ENCODE measurements around the gene ALDH2.
"Not testable (repeated sequence)": the region's sequence is repeated elsewhere in the genome, so short reads cannot be mapped to it uniquely, and the experiment has no call there.

Gene ALDH2

GRCh38 chr12:111792155-111792855, 25.6 kb downstream of the ALDH2 start:
- no peak for DNase-seq

- no peak for DNase-seq
Measured at GRCh38 chr12:111792856-111793235, 26.1 kb downstream of the ALDH2 start.

GRCh38 chr12:111798182-111798581, 31.4 kb downstream of the ALDH2 start:
- no peak for DNase-seq

DNA sequence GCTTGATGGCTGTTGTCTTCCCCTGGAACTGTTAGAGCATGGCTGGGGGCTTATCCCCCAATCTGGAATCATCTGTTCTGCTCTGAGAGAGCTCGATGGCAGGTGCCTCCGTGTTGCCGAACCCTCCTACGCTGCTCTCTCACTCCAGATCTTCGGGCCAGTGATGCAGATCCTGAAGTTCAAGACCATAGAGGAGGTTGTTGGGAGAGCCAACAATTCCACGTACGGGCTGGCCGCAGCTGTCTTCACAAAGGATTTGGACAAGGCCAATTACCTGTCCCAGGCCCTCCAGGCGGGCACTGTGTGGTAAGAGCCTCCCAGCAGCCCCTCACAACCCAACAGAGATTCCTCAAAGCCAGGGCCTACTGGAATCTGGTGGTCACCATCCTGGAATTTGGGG, 33.0 kb downstream of the ALDH2 start:
- DNase-seq = no peak

- no peak for DNase-seq
Measured at GRCh38 chr12:111803038-111803626, 36.4 kb downstream of the ALDH2 start.

GRCh38 chr12:111803851-111804250, 37.1 kb downstream of the ALDH2 start:
- DNase-seq = no peak

DNA sequence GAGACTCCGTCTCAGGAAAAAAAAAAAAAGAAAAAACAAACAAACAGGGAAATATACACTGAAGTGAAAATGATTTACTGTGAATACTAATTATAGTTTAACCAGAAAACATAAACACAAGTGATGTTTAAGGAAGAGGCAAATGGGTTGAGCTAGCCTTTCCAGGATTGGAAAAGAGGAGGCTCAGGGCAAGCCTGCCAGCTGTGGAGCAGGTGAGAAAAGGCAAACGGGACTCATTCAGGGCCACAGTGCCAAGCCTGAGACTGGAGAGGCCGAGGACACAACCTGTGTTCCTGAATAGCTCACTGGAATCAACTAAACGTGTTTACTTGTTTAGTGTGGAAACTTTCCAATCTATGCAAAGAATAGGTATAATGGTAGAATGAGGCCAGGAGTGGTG, 39.6 kb downstream of the ALDH2 start:
- DNase-seq = no peak

- DNase-seq = no peak
Measured at GRCh38 chr12:111807232-111807631, 40.5 kb downstream of the ALDH2 start.

DNA sequence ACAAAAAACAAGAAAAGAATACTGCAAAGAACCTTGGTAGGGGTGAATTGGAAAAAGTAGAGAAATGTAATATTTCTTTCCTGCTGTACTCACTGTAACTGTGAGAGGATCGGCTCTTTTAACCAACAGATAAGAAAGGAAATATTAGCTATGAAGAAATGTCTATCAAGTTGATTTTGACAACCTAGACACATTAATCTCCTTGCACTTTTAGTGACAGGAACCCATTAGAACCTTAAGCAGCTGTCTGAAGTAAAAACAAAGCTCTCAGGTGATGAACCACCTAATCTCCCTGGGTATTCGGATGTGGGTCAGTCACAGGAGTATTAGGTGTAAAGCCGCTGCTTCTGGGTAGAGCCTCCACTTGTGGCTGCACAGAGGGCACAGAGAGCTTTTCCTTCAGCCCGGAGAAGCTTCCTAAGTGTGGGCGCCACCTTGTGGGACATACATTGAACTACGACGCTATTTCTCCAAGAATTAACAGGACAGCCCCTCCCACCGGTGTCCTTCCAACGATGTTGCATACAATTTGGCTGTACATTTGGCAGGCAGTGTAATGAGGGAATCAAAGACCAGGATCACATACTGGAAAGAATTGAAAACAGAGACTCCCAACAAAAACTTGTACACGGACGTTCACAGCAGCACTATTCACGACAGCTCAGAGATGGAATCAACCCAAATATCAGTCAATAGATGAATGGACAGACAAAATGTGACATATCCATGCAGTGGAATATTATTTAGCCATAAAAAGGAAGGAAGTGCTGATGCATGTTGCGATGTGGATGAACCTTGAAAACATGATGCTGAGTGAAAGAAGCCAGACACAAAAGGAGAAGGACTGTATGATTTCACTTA, 46.4 kb downstream of the ALDH2 start:
- DNase-seq = peak; percentile 96

DNA sequence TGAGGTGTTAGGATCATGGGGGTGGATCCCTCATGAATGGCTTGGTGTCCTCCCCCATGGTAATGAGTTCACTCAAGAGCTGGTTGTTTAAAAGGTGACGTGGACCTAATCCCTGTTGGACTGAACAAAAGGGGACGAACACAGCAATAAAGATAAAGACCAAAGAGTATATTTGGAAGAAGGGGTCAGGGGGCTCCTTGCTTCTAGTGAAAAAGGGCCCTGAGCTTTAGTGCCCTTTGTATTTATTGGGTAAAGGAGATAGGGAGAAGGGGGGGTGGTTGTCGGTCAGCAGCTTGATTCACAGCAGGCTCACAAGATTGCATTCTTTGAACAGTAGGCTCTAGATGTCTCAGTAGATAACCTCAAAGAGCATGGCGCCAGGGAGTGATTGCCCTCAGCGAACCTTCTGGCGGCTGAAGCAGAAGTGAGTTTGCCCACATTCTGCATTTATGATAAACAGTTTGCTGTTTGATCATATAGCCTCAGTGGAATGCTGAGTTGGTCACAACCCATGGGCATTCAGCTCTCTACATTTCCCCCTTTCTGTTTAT, 49.4 kb downstream of the ALDH2 start:
- DNase-seq = no peak

- DNase-seq = not testable (repeated sequence)
Measured at GRCh38 chr12:111816898-111817297, 50.2 kb downstream of the ALDH2 start.

DNA sequence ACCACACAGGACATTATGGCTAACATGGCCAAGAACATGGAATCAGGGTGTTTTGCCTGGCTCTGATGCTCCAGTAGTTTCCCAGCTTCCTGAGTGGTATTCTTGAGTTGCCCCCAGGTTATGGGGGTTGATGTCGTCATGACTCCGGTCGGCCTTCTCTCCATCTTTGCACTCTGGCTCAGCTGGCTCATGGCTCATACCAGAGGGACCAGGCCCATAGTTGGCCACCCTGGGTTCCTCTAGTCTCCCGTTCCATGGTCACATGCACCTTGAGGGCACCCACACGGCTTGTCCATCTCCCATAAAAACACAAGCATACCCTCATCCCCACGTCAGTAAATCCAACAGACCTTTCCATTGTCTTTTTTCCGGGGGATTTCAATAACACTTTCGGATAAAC, 51.6 kb downstream of the ALDH2 start:
- DNase-seq = no peak

- DNase-seq = no peak
Measured at GRCh38 chr12:111819191-111820158, 52.7 kb downstream of the ALDH2 start.

GRCh38 chr12:111820828-111821227, 54.1 kb downstream of the ALDH2 start:
- not testable (repeated sequence) for DNase-seq

DNA sequence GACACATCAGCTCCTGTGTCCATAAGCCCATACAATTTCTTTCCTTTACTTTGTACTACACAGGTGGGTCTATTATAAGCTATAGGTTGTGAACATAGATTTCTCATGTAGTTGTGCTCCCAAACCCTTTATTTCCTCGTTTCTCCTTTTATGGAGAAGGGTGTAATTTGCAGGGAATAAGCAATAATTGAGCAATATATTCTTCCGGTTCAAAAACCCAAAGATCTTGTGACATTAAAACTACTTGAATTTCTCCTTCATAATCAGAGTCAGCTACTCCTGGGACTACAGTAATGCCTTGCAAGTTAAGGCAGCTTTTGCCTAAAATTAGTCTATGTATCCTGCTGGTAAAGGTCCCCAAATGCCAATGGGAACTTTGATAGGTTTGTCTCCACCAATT, 56.2 kb downstream of the ALDH2 start:
- DNase-seq = no peak

- no peak for DNase-seq
Measured at GRCh38 chr12:111823891-111824290, 57.2 kb downstream of the ALDH2 start.

DNA sequence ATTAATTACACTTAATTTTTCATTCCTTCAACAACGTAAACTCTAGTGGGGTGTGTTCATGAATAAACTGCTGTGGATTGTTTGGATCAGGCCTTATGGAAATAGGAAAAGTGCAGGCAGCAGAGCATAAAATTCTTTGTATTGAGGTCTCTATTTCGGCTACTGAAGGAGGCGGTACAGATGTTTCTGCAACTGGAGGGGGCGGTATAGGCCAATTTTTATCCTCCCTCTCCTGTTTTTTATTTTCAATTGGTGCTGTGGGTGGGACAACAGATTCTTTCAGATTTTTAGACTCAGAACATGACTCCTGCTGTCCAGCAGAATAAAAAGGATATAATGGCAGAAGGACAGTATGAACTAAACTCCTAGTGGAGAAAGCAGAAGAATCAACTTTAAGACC, 57.6 kb downstream of the ALDH2 start:
- DNase-seq = peak; percentile 19

GRCh38 chr12:111825509-111825908, 58.8 kb downstream of the ALDH2 start:
- DNase-seq = no peak

- no peak for DNase-seq
Measured at GRCh38 chr12:111826316-111826715, 59.6 kb downstream of the ALDH2 start.

DNA sequence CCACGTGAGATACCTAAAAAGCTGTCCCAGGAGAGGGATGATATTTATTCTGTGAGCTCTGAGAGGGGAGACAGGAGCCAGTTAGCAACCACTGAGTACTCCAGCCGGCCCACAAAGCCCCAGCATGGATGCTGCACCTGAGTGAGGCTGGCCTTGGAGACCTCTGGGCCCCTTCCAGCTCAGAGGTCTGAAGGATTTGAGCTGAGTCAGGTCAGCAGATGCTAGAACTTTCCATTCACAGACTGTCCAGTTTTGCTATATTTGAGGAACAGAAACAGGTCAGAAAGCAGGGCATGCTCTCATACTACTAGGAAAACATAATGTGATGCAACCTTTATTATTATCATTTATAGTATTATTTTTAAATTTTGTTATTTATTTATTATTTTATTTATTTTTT, 60.3 kb downstream of the ALDH2 start:
- DNase-seq = no peak

GRCh38 chr12:111827907-111828306, 61.2 kb downstream of the ALDH2 start:
- DNase-seq = no peak

DNA sequence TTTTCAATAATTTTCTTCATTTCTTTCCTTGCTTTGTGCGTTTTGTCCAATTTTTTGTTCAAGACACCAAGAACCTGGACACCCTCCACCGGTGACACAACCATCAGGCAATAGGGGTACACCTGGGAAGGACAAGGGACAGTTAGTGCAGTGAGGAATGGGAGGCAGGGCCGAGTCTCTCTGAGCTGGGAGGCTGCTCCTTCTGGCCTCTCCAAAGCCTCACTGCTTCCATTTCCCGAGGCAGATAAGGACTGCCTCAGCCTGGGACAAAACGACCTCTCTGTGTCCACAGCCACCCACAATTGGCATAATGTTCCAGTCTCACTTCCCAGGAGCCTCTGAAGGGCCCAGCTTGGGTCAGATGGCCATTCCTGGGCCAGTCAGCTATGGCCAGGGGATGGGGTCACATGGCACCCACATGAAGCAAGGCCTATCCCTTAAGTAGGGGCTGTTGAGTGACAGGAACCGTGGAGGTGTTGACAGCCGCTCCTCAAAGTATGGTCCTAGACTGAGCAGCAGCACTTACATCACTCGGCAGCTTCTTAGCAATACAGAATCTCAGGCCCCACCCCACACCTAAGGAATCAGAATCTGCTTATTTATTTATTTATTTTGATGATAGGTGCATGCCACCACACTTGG, 61.7 kb downstream of the ALDH2 start:
- DNase-seq = no peak
